Measurements from ENCODE around the gene ENTPD8.
A peak's percentile ranks its signal among the peaks of the same experiment; 100 is the strongest.
"Not testable (repeated sequence)": the region's sequence is repeated elsewhere in the genome, so short reads cannot be mapped to it uniquely, and the experiment has no call there.

ENTPD8 gene

DNA sequence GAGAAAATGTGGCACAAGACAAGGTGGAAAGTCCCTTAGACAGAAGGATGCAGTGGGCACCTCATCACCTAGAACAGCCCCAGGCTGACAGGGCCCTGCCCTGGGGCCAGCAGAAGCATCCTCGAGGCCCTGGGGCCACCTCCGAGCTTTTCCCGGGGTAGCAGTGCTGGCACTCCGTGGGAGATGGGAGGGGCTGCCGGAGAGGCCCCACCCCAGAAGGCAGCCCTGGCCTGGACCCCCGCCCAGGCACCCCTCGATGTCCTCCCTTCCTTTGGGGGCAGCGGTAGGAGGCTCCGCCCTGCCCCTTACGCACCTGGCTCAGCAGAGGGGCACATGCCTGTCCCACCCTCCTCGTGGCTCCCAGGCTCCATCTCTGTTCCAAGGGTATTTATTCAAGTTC lies 35.7 kb upstream of the ENTPD8 start:
- no peak for DNase-seq (ENCODE audit: low spot score)

DNA sequence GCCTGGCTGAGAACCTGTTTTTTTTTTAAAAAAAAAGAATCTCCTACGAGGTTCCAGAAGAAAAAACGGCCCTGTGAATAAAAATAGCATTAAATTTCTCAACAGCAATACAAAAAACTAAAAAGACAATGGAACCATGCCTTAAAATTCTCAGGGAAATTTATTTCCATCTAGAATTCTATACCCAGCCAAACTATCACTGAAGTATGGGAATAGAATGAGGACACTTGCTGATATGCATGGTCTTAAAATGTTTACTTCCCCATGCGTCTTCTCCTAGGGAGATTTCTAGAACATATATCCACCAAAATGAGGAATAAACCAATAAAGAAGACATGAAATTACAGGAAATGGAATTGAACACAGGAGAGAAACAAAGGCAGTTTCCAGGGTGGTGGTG lies 34.5 kb upstream of the ENTPD8 start:
- no peak for DNase-seq (ENCODE audit: low spot score)

DNA sequence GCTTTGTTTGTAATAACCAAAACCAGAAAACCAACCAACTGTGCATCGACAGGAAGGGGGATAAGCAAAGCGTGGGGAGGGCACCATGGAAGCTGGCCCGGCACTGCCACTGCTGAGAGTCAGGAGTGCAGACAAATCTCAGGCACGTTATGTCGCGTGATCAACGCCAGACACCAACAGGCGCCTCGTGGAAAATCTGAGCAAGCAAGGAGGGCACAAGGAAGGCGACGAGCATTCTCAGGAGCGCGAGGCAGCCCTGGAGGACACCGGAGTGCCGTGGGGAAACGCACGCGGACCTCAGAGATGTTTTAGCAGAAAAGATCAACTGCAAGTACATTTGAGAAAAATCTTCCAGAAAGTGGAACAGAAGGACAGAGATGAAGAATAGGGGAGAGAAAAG lies 33.1 kb upstream of the ENTPD8 start:
- no peak for DNase-seq (ENCODE audit: low spot score)

DNA sequence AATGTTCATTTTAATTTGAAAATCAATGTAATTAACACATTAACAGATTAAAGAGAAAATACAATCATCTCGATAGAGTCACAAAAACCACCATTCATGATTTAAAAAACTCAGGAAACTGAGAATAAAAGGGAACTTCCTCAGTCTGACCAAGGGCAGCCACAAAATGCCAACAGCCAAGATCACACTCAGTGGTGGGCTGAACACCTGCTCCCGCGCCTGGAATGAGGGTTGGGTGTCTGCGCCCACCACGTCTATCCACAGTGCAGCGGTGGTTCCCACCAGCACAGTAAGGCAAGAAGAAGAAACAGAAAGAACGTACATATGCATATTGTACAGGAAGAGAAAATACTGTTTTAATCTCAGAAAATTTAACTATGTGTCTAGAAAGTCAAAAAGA lies 29.6 kb upstream of the ENTPD8 start:
- no peak for DNase-seq (ENCODE audit: low spot score)

DNA sequence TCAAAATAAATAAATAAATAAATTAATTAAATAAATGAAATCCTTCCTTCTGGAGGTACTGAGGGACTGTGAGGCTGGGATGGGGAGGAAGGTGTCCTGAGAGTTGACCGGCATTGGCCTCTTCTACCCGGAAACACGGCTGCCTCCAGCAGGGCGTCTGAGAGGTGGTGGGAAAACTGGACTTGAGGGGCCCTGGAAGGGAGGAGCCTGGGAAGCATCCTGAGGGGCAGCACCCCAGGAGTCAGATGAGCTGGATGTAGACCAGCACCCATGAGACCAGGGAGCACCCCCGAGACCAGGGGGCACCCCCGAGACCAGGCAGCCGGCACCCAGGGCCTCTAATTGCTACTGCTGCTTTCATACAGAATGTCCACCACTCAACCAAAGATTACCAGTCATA lies 26.7 kb upstream of the ENTPD8 start:
- no peak for DNase-seq (ENCODE audit: low spot score)

DNA sequence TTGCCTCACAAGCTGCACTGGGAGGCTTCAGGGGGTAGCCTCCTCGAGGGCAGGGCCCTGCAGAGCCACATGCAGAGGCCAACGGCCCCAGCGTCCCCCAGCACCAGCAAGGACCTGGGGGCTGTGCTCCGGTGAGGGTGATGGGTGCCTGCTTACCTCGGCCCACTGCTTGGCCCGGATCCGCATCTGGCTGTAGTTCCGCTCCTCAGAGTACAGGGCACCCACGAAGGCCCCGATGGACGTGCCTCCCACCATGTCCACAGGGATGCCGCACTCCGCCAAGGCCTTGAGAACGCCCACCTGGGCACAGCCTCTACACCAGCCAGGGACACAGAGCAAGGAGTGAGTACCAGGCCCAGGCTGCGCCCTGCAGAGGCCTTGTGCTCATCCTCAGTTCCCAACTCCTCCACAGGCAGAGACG lies 26.0 kb upstream of the ENTPD8 start:
- no peak for DNase-seq (ENCODE audit: low spot score)

DNA sequence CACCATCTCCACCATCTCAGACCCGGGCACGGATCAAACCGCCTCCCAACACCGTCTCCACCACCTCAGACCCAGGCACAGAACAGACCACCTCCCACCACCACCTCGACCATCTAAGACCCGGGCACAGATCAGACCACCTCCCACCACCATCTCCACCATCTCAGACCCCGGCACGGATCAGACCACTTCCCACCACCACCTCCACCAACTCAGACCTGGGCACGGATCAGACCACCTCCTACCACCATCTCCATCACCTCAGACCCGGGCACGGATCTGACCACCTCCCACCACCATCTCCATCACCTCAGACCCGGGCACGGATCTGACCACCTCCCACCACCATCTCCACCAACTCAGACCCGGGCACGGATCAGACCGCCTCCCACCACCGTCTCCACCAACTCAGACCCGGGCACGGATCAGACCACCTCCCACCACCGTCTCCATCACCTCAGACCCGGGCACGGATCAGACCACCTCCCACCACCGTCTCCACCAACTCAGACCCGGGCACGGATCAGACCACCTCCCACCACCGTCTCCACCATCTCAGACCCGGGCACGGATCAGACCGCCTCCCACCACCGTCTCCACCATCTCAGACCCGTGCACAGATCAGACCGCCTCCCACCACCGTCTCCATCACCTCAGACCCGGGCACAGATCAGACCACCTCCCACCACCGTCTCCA lies 25.4 kb upstream of the ENTPD8 start:
- not testable (repeated sequence) for DNase-seq (ENCODE audit: low spot score)

DNA sequence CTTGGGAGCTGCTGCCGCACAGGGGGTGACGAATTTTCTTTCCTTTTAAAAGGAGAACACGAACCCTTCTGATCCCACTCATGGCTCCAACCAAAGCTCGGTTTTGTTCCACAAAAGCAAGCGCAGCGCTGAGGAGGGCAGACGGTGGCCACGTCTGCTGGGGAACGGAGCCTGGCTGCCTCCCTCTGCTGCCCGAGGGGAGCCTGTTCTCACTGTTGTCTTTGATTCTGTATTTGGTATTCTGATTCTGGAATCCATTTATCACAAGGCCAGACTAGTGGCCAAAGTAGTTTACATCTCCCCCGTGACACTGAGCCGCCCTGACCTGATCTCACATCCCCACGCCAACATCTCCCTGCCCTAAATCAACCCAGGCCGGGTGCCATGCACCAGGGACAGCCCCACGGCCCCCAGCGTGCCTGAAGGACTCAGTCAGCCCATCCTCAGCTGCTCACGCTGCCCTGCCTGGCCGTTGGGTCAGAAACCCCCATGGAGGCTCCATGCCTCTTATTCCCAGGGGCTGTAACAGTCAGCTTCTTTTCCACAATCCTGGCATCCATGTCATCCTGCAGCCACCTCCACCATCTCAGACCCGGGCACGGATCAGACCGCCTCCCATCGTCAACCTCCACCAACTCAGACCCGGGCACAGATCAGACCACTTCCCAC lies 24.7 kb upstream of the ENTPD8 start:
- DNase-seq (ENCODE audit: low spot score), result peak; percentile 30

DNA sequence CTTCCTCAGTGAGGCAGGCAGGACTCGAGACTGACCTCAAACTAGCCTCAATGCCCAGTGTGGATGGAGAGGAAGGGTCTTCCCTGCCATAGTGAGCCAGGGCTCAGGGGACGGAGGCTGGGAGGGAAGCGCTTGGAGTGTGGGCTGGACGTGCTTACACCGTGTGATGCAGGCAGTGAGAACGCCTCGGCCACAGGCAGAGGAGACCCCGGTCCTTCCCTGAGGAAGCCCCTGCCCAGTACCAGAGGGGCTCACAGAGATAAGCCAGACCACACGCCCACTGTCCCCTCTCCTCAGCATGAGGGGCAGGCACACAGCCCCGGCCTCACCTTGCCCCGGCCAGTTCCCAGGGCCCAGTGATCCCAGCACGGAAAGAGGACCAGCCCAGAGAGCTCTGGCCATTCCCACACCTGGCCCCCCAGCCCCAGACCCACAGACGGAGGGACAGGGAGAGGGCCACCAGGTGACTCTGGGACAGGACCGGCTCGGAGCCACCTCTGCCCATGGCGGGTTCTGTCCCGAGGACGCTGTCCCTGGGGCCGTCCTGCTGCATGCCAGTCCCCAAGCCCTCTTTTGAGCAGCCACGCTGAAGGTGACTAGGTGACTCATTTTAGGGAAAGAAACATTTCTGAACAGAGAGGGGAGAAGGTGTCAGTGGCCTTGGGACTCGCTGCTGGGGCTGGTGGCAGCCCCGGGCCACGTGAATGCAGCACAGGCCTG lies 24.0 kb upstream of the ENTPD8 start:
- DNase-seq (ENCODE audit: low spot score), result no peak

DNA sequence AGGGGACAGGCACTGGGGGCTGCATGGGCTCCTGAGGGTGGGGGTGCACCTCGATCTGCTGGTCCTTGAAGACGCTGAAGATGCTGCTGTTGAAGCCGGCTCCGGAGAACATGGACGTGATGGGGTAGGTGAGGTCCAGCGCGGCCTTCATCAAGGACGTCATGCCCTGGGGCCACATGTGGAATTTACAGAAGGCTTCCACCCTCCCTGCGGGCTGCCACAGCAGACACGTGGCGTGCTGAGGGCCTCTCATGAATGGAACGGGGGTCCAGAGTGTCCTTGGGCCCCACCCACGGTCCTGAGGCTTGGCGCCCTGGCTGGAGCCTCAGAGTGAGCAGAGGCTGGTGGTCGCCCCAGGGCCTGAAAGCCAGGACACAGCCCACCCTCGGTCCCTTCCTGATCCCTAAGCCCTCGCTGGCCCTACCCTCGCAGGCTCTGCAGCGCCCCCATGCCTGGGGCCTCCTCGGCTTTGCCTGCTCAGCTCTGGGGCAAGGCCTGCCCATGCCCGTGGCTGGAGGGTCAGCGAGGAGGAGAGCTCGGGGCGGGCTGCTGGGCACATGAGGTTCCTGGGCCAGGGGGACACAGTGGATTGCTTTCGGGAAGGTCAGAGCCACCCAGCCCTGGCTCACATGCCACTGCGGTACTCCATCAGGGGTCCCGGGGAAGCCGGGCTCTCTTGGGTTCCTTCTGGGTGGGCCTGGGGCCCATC lies 23.3 kb upstream of the ENTPD8 start:
- DNase-seq (ENCODE audit: low spot score), result no peak

DNA sequence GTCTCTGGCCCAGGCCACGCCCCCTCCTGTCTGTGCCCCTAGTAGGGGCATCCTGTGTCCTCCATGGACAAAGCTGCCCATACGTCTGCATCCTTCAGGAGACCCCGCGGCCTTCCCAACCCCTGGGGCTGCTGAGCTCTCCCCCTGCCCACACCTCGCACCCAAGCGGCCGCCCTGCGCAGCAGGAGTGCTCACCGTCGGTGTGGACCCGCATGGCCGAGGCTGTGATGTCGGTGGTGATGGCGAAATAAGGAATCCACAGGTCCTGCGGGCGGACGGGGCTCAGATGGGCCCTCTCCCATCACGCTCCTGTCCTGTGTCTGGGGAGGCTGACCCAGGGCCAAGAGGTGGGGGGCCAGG lies 22.8 kb upstream of the ENTPD8 start:
- DNase-seq (ENCODE audit: low spot score), result no peak

DNA sequence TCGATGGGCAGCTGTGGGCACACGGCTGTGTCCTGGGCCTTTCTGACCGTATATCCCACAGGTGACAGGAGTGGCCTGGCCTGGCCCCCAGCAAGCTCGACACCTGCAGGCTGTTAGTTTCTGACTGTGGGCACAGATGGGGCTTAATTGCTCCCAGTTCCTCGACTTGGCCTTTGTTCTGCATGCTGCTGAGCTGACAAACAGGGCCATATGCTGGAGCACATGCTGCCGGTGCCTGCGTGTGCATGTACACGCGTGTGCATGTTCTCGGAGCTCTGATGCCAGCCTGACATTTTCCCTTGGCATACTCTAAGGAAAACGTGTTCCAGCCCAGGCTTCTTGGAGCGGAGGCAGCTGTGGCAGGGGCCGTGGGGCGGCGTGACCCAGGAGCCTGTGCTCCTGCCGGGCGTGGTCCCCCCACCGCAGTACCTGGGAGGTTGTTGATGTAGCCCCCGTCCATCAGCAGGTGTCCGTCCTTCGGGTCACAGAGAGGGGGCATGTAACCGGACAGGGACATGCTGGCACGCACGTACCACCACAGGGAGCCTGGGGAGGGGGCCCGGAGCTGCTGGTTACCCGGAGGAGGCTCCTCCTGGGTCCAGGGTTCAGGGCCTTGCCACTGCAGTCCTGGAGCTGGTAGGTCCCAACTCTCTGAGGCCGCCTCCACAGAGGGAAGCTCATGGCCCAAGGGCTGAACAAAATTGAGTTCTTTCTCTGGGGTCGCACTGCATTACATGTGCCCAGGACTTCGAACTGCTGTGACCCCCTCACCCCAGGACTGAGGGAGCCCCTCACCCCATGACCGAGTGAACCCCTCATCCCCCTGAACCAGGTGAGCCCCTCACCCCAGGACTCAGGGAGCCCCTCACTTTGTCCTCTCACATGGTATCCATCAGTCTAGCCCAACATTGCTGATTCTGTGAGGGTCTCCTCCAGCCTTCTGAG lies 22.1 kb upstream of the ENTPD8 start:
- peak; percentile 47 for DNase-seq (ENCODE audit: low spot score)

DNA sequence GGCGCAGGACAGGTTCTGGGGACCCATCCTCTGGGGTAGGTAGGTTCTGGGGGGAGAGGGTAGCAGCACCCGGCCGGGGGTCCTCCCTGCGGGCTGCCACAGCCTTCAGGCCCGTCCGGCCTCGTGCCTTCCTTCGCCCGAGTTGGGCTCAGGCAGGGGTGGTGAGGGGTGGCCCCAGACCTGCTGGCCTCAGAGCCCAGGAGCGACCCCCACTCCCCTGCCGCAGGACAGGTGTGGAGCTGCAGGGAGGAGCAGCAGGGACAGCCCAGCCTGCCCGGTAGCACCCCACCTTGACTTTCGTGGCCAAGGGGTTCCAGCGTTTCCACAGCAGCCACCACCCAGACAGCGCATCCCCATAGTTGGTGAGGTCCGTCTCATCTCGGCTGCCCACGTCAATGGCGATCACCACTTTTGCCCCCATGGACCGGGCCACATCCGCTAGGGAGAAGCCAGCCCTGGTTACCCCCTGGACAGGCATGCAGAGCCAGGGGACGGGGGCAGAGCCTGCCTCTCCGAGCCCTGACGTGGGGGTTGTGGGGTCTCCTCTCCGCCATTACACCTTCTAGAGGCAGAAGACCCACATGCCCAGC lies 21.3 kb upstream of the ENTPD8 start:
- no peak for DNase-seq (ENCODE audit: low spot score)

DNA sequence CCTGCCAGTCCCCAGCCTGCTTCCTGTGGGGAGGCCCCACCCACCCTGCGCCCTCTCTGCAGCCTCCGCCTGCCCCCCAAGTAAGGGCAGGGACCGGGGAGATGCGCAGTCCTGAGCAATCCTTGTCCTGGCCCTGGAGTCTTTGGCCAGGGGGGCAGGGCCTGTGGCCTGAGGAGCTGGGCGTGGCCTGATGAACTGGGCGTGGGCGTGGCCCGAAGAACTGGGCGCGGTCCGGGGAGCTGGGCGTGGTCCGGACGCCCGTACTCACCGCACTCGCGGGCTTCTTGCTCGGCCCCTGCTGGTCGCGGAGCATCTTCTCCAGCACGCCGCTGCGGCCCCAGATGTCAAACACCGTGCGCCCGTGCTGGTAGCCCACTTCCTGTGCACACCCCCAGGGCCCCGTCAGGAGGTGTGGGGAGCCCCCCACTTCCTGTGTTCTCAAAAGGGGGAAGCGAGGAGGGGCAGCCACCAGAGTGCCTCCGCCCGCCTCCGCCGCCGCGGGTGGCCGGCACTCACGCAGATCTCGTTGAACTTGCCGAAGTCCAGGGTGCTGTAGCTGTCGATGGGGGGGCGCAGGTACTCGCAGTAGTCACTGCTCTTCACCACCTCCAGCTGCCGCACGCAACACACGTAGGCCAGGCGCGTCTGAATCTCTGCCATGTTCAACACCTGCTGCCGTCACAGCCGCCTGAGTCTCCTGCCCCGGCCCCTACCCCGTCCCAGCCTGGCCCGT lies 20.7 kb upstream of the ENTPD8 start:
- no peak for DNase-seq (ENCODE audit: low spot score)

DNA sequence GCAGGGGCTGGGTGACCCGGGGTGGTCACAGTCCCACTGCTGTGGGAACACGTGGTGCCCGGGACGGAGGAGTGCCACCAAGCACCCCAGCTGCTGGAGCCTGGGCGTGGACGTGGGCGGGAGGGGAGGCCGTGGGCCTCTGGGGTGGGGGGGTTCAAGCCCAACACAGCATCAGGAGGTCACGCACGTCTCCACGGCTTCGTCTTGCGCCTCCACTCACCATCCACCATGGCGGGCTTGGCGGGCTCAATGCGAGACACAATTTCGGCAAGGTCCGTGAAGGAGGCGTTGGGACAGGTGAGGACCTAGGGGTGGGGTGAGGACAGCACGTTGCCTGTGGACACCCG lies 20.1 kb upstream of the ENTPD8 start:
- DNase-seq (ENCODE audit: low spot score), result no peak

DNA sequence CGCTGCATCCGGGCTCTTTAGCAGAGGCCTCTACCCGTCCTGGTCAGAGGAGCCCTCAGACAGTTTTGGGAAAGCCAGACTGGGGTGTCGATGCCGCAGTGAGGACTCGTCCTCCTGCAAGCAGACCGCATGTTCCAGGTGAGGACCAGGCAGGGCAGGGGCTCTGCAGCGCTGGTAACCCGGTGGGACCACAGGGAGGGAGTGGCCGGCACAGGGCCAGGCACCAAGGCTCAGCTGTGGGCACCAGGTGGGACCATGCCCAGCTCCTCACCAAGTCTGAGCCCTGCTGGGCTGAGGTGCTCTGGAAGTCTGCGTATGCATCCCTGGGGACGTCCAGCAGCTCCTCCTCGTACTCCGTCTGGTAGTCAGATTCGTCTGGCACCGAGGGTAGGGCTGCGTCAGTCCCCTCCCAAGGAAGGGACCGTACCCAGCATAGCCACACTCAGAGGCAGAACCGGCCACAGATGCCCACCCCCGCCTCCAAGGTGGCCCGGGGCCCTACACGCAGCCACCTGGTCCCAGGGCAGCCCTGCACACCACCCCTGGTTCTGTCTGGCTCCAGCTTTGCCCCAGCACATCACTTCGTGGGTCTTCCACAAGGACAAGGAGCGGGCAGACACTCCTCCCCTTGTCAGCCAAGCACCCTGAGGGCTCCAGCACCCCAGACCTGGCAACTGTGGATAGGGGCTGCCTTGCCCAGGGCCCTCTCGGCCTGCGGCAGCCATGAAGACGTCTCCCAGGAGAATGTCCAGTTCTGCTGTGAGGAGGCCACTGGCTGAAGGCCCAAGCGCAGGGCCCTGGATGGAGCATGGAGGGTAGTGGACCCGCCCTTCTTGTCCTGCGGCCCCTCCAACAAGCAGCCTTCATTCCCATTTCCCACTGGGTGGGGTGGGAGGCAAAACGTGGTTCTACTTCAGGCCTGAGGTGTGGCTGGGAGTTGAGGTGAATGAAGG lies 19.5 kb upstream of the ENTPD8 start:
- DNase-seq (ENCODE audit: low spot score), result peak; percentile 7

DNA sequence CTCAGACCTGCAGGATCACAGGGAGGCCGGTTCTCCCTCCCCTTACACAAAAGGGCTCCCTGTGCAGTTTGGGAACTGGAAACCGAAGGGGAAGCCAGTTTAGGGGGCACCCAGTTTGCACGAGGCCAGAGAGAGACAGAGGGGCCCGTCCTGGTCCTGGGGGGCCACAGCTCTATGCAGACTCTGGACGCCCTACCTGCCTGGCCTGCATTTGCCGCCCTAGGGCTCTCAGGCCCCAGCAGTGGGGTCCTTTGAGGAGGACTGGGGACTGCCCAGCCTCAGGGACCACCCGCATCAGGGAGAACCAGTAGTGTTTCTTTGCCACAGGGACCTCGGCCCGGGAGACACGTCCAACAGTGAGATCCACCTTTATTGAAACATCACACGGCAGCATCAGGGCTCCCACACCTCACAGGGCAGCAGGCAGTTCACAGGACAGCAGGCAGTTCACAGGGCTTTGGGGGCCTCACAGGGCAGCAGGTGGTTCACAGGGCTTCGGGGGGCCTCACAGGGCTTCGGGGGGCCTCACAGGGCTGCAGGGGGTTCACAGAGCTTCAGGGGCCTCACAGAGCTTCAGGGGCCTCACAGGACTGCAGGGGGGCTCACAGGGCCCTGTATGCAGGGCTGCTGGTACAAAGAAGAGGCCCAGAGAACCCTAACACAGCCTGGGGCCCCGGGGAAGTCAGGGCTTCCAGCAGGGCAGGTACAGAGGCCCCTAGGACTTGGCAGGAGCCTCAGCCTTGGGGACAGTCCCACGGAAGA lies 18.6 kb upstream of the ENTPD8 start:
- no peak for DNase-seq (ENCODE audit: low spot score)

DNA sequence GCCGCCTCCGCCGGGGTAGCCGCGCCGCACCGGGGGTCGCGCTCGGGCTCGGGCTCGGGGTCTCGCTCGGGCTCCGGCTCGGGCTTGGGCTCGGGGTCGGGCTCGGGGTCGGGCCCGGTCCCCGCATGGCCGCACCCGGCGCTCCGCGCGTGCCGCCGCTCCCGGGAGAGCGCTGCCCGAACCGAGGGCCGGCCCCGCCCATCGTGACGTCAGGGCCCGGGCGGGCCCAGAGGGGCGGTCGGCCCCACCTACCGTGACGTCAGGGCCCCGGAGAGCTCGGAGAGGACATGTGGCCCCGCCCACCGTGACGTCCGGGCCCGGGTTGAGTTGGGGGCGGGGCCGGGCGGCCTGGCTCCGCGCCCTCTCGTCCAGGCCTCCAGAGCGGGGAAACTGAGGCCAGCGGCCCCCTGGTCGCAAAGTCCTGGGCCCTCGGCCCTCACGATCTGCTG lies 18.0 kb upstream of the ENTPD8 start, which contains the start of gene NSMF:
Gene NSMF, minus strand, starts transcription at position 183 of the 449 bp plus-strand sequence. CDS start 232 bp downstream, outside the sequence.
- peak; percentile 97 for DNase-seq (ENCODE audit: low spot score)
